SK-N-SH (cell line): ENCODE data around the gene SORBS1. TPM values are rescaled to one million over a fixed set of nuclear protein-coding genes. Genes with fewer than 3 reads are reported as not detected.

Experiments used
- CTCF ChIA-PET: fragments of 300-600, 350-600 bp; formaldehyde crosslinking; extraction: SDS; loops from one replicate; lab custom pipeline; 2021; lab: Yijun Ruan, JAX
- POLR2A ChIA-PET: fragments of 350-600 bp; sonication (Branson Sonifier 250); formaldehyde crosslinking; extraction: SDS; loops from one replicate; lab custom pipeline; 2020; ENCODE audit warnings: antibody characterized with exemption, inconsistent platforms; lab: Yijun Ruan, JAX
- DNase-seq: peaks from one replicate; pipeline ENCODE4 v3.0.0; 2012
- H2AFZ ChIP-seq: fragments of 200-600 bp; sonication (generic); 2 replicates; pipeline ENCODE4 v1.8.1; 2016; ENCODE audit warnings: antibody characterized with exemption, mild to moderate bottlenecking, low read depth
- H3F3A ChIP-seq: fragments of 200-600 bp; sonication (generic); replicated peaks from 2 replicates; pipeline ENCODE3; 2016; ENCODE audit warnings: antibody characterized with exemption, mild to moderate bottlenecking; ENCODE audit not compliant: insufficient read depth
- H3K27ac ChIP-seq, 2 experiments: fragments of 200-500 bp in 1 of 2; fragments of 200-600 bp in 1 of 2; sonication (Bioruptor generic) in 1 of 2; sonication (generic), shearing (Covaris generic) in 1 of 2; 2 replicates each; pipeline versions ENCODE4 v1.5.1 to v1.6.1; 2014 to 2016; ENCODE audit warnings: low read depth in 2 of 2, inconsistent platforms in 1 of 2, low read length in 1 of 2, mild to moderate bottlenecking in 1 of 2, mixed read lengths in 1 of 2
- H3K27me3 ChIP-seq: fragments of 200-600 bp; sonication (generic), shearing (Covaris generic); 2 replicates; pipeline ENCODE4 v1.6.1; 2016; ENCODE audit warnings: mixed run types; ENCODE audit not compliant: insufficient read depth
- H3K36me3 ChIP-seq, 2 experiments: fragments of 200-500 bp in 1 of 2; fragments of 200-600 bp in 1 of 2; sonication (Bioruptor generic) in 1 of 2; sonication (generic) in 1 of 2; replicated peaks in 1 of 2; 2 replicates each; pipeline versions ENCODE3 to v1.5.1; 2014 to 2016; ENCODE audit warnings: low read length in 1 of 2, mild to moderate bottlenecking in 1 of 2; ENCODE audit not compliant: insufficient read depth in 2 of 2, control insufficient read depth in 1 of 2
- H3K4me1 ChIP-seq, 2 experiments: fragments of 200-500 bp in 1 of 2; fragments of 200-600 bp in 1 of 2; sonication (Bioruptor generic) in 1 of 2; sonication (generic), shearing (Covaris generic) in 1 of 2; 2 replicates each; pipeline versions ENCODE4 v1.5.1 to v1.6.1; 2014 to 2016; ENCODE audit warnings: low read depth in 1 of 2, low read length in 1 of 2, mixed run types in 1 of 2; ENCODE audit not compliant: insufficient read depth in 2 of 2, control insufficient read depth in 1 of 2
- H3K4me2 ChIP-seq: fragments of 200-600 bp; sonication (generic), shearing (Covaris generic); 2 replicates; pipeline ENCODE4 v1.6.1; 2017; ENCODE audit warnings: mixed run types
- H3K4me3 ChIP-seq, 2 experiments: fragments of 200-500 bp in 1 of 2; fragments of 200-600 bp in 1 of 2; sonication (Bioruptor generic) in 1 of 2; sonication (generic), shearing (Covaris generic) in 1 of 2; 2 replicates each; pipeline versions ENCODE4 v1.5.1 to v1.8.1; 2014 to 2016; ENCODE audit warnings: low read depth in 2 of 2, inconsistent platforms in 1 of 2, low read length in 1 of 2, mild to moderate bottlenecking in 1 of 2, mixed read lengths in 1 of 2, moderate library complexity in 1 of 2
- H3K79me2 ChIP-seq: fragments of 200-600 bp; sonication (generic); 2 replicates; pipeline ENCODE4 v1.8.1; 2017; ENCODE audit warnings: mild to moderate bottlenecking; ENCODE audit not compliant: insufficient read depth
- H3K9ac ChIP-seq: fragments of 200-600 bp; sonication (generic); 2 replicates; pipeline ENCODE4 v1.6.1; 2017; ENCODE audit warnings: mixed run types
- H3K9me2 ChIP-seq: fragments of 200-600 bp; sonication (generic); 2 replicates; pipeline ENCODE4 v1.6.1; 2017; ENCODE audit warnings: mixed run types
- H3K9me3 ChIP-seq: fragments of 200-600 bp; sonication (generic); 2 replicates; pipeline ENCODE4 v1.6.1; 2017; ENCODE audit warnings: mixed run types, mild to moderate bottlenecking, moderate library complexity
- H4K20me1 ChIP-seq: fragments of 200-600 bp; sonication (generic); 2 replicates; pipeline ENCODE4 v1.6.1; 2017; ENCODE audit warnings: mild to moderate bottlenecking, mixed run types; ENCODE audit not compliant: insufficient read depth
- CHD2 ChIP-seq: fragments of 150-350 bp; IDR thresholded peaks from 2 replicates; pipeline ENCODE4 v1.6.1; 2018; ENCODE audit warnings: low read length; ENCODE audit not compliant: partially characterized antibody
- EP300 ChIP-seq, 2 experiments: IDR thresholded peaks; 2 replicates each; pipeline versions ENCODE4 v1.4.0 to v1.6.1; 2012; ENCODE audit warnings: borderline replicate concordance in 1 of 2, low read depth in 1 of 2, low read length in 1 of 2
- EZH2phosphoT487 ChIP-seq: fragments of 200-600 bp; sonication (generic); IDR thresholded peaks from 2 replicates; pipeline ENCODE4 v1.6.1; 2017; ENCODE audit warnings: low read depth, mixed run types, mild to moderate bottlenecking, antibody characterized with exemption, moderate library complexity, borderline replicate concordance
- FOSL2 ChIP-seq: IDR thresholded peaks from 2 replicates; pipeline ENCODE4 v1.4.0; 2012; ENCODE audit warnings: low read depth, mild to moderate bottlenecking, moderate library complexity, borderline replicate concordance
- FOXJ3 ChIP-seq: sonication (generic); formaldehyde crosslinking; IDR thresholded peaks from 2 replicates; pipeline ENCODE4 v1.5.1; 2020; ENCODE audit warnings: mild to moderate bottlenecking, missing genetic modification reagents
- FOXM1 ChIP-seq: IDR thresholded peaks from 2 replicates; pipeline ENCODE4 v1.4.0; 2012; ENCODE audit warnings: low read depth, mild to moderate bottlenecking
- GATA2 ChIP-seq: sonication (generic); formaldehyde crosslinking; IDR thresholded peaks from 2 replicates; pipeline ENCODE4 v1.5.0; 2020; ENCODE audit warnings: mild to moderate bottlenecking, missing genetic modification reagents
- NFIC ChIP-seq: IDR thresholded peaks from 2 replicates; pipeline ENCODE4 v1.4.0; 2012; ENCODE audit warnings: borderline replicate concordance
- NRF1 ChIP-seq: IDR thresholded peaks from 2 replicates; pipeline ENCODE4 v1.6.1; 2012; ENCODE audit warnings: low read depth, mild to moderate bottlenecking, low read length
- RAD21 ChIP-seq: IDR thresholded peaks from 2 replicates; pipeline ENCODE4 v1.6.1; 2012; ENCODE audit warnings: mild to moderate bottlenecking, low read length
- RCOR1 ChIP-seq: fragments of 150-350 bp; IDR thresholded peaks from 2 replicates; pipeline ENCODE4 v1.6.1; 2017; ENCODE audit warnings: antibody characterized with exemption, low read length
- RFX5 ChIP-seq: IDR thresholded peaks from 2 replicates; pipeline ENCODE4 v1.6.1; 2012; ENCODE audit warnings: mild to moderate bottlenecking, improper control_type of control experiment, low read length
- RXRA ChIP-seq: IDR thresholded peaks from 2 replicates; pipeline ENCODE4 v1.4.0; 2012; ENCODE audit warnings: low read depth, mild to moderate bottlenecking, borderline replicate concordance
- SIN3A ChIP-seq: IDR thresholded peaks from 2 replicates; pipeline ENCODE4 v1.6.1; 2012; ENCODE audit warnings: low read depth, mild to moderate bottlenecking, low read length, moderate library complexity, borderline replicate concordance
- SMC3 ChIP-seq: IDR thresholded peaks from 2 replicates; pipeline ENCODE4 v1.6.1; 2012; ENCODE audit warnings: low read depth, low read length, improper control_type of control experiment
- TCF12 ChIP-seq: IDR thresholded peaks from 2 replicates; pipeline ENCODE4 v1.4.0; 2012
- TEAD4 ChIP-seq: IDR thresholded peaks from 2 replicates; pipeline ENCODE4 v1.4.0; 2012; ENCODE audit warnings: mild to moderate bottlenecking, borderline replicate concordance; ENCODE audit not compliant: insufficient read depth
- WGBS: methylation state at CpG from one replicate; pipeline ENCODE4 v1.1.6; 2017; ENCODE audit warnings: low lambda C conversion rate; 5-methylcytosine and 5-hydroxymethylcytosine counted together
- polyA plus RNA-seq, 3 experiments: library from polyadenylated mRNA; depleted of rRNA; stranded (reverse); fragments of >200 nt; gene quantifications; 2 replicates each; pipeline ENCODE4 v1.2.3, GENCODE V29; 2012
- TF ChIP-seq, protein P1 (sequence below): fragments of 150-350 bp; IDR thresholded peaks from 2 replicates; pipeline ENCODE4 v1.6.1; 2016; ENCODE audit warnings: mild to moderate bottlenecking, low read depth, low read length
- TF ChIP-seq, protein P2 (sequence below): IDR thresholded peaks from 2 replicates; pipeline ENCODE4 v1.4.0; 2012; ENCODE audit warnings: low read depth, borderline replicate concordance
- TF ChIP-seq, protein P3 (sequence below): IDR thresholded peaks from 2 replicates; pipeline ENCODE4 v1.4.0; 2012; ENCODE audit warnings: low read depth, borderline replicate concordance
- TF ChIP-seq, protein P4 (sequence below): fragments of 200-600 bp; sonication (generic); IDR thresholded peaks from 2 replicates; pipeline ENCODE4 v1.6.1; 2017; ENCODE audit warnings: antibody characterized with exemption, mild to moderate bottlenecking, moderate library complexity

SORBS1 gene
- polyA plus RNA-seq, 1 of the 3 experiments (the other 2 are of a cell fraction) = 0.36 TPM

DNA sequence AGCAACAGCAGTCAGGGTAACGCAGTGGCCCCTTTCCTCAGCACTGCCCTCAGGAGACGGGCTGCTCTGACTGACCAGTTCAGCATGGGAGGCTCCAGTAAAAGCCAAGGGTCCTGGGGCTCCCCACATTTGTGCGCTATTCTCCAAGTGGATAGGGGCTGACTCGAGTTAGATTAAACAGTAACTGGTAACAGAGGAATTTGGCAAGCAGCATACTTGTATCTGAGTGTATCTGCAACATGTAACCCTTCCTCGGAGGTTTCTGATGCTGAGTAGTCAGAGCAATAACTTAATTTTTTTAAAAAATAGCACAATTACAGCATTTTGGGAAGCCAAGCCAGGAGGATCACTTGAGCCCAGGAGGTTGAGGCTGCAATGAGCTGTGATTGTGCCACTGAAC, 22.8 kb downstream of the SORBS1 start:
- Histone ChIP-seq H3K27me3 (no peaks in the 10 kb centered on the region), H3K4me2 (no peak overlapping the region), H3K4me3 (no peak overlapping the region), H3K36me3 (no peaks in the 10 kb centered on the region), H3K79me2 (no peaks in the 10 kb centered on the region), H2AFZ (no peak overlapping the region), H4K20me1 (no peaks in the 10 kb centered on the region), H3K9ac (no peak overlapping the region), H3F3A (no peaks in the 10 kb centered on the region), H3K4me1 (peaks cover 0 to 5% of the 10 kb centered on the region in 2 experiments; a peak in 1 of 4 replicates), H3K9me2 (no peaks in the 10 kb centered on the region), H3K27ac (no peak overlapping the region), H3K9me3 (no peaks in the 10 kb centered on the region)
- 66% methylated on average over 5 of the region's 5 CpGs for WGBS
- ChIA-PET CTCF (no interaction called here), POLR2A (no interaction called here)
- no peak for TF ChIP-seq TEAD4
- TF ChIP-seq GATA2 (CRISPR knock-in tag) = no peak
- no peak for TF ChIP-seq RXRA
- TF ChIP-seq, protein P1, sequence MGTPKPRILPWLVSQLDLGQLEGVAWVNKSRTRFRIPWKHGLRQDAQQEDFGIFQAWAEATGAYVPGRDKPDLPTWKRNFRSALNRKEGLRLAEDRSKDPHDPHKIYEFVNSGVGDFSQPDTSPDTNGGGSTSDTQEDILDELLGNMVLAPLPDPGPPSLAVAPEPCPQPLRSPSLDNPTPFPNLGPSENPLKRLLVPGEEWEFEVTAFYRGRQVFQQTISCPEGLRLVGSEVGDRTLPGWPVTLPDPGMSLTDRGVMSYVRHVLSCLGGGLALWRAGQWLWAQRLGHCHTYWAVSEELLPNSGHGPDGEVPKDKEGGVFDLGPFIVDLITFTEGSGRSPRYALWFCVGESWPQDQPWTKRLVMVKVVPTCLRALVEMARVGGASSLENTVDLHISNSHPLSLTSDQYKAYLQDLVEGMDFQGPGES = no peak
- TF ChIP-seq, protein P2, sequence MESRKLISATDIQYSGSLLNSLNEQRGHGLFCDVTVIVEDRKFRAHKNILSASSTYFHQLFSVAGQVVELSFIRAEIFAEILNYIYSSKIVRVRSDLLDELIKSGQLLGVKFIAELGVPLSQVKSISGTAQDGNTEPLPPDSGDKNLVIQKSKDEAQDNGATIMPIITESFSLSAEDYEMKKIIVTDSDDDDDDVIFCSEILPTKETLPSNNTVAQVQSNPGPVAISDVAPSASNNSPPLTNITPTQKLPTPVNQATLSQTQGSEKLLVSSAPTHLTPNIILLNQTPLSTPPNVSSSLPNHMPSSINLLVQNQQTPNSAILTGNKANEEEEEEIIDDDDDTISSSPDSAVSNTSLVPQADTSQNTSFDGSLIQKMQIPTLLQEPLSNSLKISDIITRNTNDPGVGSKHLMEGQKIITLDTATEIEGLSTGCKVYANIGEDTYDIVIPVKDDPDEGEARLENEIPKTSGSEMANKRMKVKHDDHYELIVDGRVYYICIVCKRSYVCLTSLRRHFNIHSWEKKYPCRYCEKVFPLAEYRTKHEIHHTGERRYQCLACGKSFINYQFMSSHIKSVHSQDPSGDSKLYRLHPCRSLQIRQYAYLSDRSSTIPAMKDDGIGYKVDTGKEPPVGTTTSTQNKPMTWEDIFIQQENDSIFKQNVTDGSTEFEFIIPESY = no peak
- no peak for TF ChIP-seq FOXJ3 (CRISPR knock-in tag)
- TF ChIP-seq EP300 (IDR thresholded peaks at IDR 0.05; ENCODE audit: borderline replicate concordance in 1 of 2, low read depth in 1 of 2, low read length in 1 of 2) = no peak
- no peak for TF ChIP-seq EZH2phosphoT487
- TF ChIP-seq FOXM1 = no peak
- no peak for TF ChIP-seq RFX5
- no peak for TF ChIP-seq NRF1
- TF ChIP-seq SIN3A = no peak
- TF ChIP-seq FOSL2 = no peak
- TF ChIP-seq, protein P3, sequence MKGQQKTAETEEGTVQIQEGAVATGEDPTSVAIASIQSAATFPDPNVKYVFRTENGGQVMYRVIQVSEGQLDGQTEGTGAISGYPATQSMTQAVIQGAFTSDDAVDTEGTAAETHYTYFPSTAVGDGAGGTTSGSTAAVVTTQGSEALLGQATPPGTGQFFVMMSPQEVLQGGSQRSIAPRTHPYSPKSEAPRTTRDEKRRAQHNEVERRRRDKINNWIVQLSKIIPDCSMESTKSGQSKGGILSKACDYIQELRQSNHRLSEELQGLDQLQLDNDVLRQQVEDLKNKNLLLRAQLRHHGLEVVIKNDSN = no peak
- no peak for TF ChIP-seq NFIC
- DNase-seq = no peak

DNA sequence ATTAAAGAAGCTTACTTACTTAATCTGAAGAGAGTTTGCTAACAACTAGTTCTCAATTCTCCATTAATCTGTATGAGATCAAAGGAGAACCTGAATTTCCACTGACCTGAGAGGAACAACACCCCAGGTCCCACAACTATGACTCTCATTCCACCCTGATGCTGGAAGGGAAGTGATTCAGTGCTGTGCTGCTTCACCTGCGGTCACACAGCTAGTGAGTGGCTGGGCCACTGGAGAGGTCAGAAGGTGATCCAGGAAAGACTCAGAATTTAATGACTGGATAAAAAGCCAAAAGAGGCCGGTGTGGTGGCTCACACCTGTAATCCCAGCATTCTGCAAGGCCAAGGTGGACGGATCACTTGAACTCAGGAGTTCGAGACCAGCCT, 23.6 kb downstream of the SORBS1 start:
- no peaks in the 10 kb centered on the region for H3K9me2 ChIP-seq
- peaks cover 0 to 10% of the 10 kb centered on the region in 2 experiments; a peak in 2 of 4 replicates for H3K4me1 ChIP-seq
- ChIA-PET CTCF (no interaction called here), POLR2A (no interaction called here)
- TF ChIP-seq FOSL2 = no peak
- TF ChIP-seq SMC3 = no peak
- TF ChIP-seq RXRA = no peak
- TF ChIP-seq, protein P4, sequence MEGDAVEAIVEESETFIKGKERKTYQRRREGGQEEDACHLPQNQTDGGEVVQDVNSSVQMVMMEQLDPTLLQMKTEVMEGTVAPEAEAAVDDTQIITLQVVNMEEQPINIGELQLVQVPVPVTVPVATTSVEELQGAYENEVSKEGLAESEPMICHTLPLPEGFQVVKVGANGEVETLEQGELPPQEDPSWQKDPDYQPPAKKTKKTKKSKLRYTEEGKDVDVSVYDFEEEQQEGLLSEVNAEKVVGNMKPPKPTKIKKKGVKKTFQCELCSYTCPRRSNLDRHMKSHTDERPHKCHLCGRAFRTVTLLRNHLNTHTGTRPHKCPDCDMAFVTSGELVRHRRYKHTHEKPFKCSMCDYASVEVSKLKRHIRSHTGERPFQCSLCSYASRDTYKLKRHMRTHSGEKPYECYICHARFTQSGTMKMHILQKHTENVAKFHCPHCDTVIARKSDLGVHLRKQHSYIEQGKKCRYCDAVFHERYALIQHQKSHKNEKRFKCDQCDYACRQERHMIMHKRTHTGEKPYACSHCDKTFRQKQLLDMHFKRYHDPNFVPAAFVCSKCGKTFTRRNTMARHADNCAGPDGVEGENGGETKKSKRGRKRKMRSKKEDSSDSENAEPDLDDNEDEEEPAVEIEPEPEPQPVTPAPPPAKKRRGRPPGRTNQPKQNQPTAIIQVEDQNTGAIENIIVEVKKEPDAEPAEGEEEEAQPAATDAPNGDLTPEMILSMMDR = no peak
- TF ChIP-seq, protein P3 = no peak
- no peak for TF ChIP-seq NRF1
- TF ChIP-seq, protein P1 = no peak
- TF ChIP-seq CHD2 = no peak
- no peak for TF ChIP-seq RAD21
- no peak for TF ChIP-seq RCOR1
- TF ChIP-seq TCF12 = no peak
- no peak for TF ChIP-seq EZH2phosphoT487
- no peak for TF ChIP-seq FOXM1
- H3F3A ChIP-seq = no peaks in the 10 kb centered on the region
- H3K4me2 ChIP-seq = no peak overlapping the region
- H3K9ac ChIP-seq = no peak overlapping the region
- H3K4me3 ChIP-seq = no peak overlapping the region
- 81% methylated on average over 4 of the region's 4 CpGs for WGBS
- no peak for DNase-seq
- H3K79me2 ChIP-seq = no peaks in the 10 kb centered on the region
- no peaks in the 10 kb centered on the region for H3K27me3 ChIP-seq
- no peaks in the 10 kb centered on the region for H3K36me3 ChIP-seq
- H3K27ac ChIP-seq = no peak overlapping the region
- no peaks in the 10 kb centered on the region for H3K9me3 ChIP-seq
- no peaks in the 10 kb centered on the region for H4K20me1 ChIP-seq
- no peak overlapping the region for H2AFZ ChIP-seq
